ENCODE data around the gene REXO1.

- TF ChIP-seq EZH2 (IDR thresholded peaks at IDR 0.05) (no peak), POLR2AphosphoS5 (IDR thresholded peaks at IDR 0.05; ENCODE audit: borderline replicate concordance, low read depth, low read length) (no peak)
Observed at GRCh38 chr19:1847684-1848398, 442 bp downstream of the REXO1 start.
